Stimulated activated CD4-positive, alpha-beta T cell treated with anti-CD3 and anti-CD28 coated beads, Interleukin-4, amount 100 ng/mL, for 48 hours (primary cell): ENCODE results near the gene CBX5.
"Not testable (repeated sequence)": the region's sequence is repeated elsewhere in the genome, so short reads cannot be mapped to it uniquely, and the experiment has no call there.

Experiments used
- DNase-seq, 2 donors: peaks; one replicate each; pipeline ENCODE4 v3.0.0-alpha.2; 2020; ENCODE audit warnings: low read depth in 2 of 2

The CBX5 gene

GRCh38 chr12:54279632-54280467 is at the start of gene CBX5:
TSS of gene CBX5 (minus strand) at chr12:54280122. CDS start at chr12:54257650, 22,472 bp downstream.
- DNase-seq: peak; percentile 98

- DNase-seq: no peak
Observed at GRCh38 chr12:54328595-54329337, 48.8 kb upstream of the CBX5 start.

DNA sequence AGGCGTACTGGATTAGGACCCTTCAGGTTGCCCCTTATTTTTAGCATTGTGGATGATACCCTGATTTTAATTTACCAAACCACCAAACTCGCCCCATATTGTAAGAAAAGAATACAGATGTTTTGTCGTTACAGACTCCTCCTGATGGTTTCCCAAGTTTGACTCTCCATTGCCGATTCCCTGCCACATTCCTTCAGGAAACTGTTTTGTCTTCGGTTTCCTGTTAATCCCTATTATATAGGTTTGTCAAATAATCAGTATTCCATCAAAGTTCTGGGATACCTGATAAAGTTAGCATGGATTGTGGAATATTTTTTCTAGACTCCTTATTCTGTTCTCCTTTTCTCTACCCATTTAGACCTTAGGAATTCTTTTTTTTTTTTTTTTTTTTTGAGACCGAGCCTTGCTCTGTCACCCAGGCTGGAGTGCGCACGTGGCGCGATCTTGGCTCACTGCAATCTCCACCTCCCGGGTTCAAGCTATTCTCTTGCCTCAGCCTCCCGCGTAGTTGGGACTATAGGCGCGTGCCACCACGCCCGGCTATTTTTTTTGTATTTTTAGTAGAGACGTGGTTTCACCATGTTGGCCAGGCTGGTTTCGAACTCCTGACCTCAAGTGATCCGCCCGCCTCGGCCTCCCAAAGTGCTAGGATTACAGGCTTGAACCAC is 45.7 kb upstream of the CBX5 start:
- not testable (repeated sequence) for DNase-seq

- peak; percentile 85 to 90 for DNase-seq
Observed at GRCh38 chr12:54324617-54325441, 44.9 kb upstream of the CBX5 start, which contains the start of gene COPZ1. TSS of gene COPZ1 (plus strand) at chr12:54325131. CDS start at chr12:54325164, 33 bp downstream.

DNA sequence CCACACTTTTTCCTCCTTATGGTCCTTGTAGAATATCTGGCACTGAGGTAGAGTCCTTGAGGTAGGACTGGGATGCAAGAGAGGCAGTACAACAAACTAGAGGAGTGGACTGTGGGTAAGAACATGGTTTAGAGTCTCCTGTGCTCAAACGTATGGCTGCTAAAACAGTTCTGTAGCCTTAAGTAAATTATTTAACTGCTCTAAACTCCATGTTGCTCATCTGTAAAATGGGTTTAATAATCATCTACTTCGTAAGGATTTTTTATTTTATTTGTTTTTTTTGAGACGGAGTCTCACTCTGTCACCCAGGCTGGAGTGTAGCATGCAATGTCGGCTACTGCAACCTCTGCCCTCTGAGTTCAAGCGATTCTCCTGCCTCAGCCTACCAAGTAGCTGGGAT is 41.4 kb upstream of the CBX5 start:
- no peak for DNase-seq

DNA sequence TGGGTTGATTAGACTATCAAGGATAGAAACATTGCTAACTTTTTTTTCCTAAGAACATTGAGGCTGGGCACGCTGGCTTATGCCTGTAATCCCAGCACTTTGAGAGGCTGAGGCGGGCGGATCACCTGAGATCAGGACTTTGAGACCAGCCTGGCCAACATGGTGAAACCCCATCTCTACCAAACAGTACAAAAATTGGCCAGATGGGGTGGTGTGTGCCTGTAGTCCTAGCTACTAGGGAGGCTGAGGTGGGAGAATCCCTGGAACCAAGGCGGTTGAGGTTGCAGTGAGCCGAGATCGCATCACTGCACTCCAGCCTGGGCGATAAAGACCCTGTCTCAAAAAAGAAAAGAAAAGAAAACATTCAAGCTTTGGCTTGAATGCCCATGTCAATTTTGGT is 32.4 kb upstream of the CBX5 start:
- DNase-seq: not testable (repeated sequence)

GRCh38 chr12:54311051-54311450 is 31.1 kb upstream of the CBX5 start:
- DNase-seq: no peak

DNA sequence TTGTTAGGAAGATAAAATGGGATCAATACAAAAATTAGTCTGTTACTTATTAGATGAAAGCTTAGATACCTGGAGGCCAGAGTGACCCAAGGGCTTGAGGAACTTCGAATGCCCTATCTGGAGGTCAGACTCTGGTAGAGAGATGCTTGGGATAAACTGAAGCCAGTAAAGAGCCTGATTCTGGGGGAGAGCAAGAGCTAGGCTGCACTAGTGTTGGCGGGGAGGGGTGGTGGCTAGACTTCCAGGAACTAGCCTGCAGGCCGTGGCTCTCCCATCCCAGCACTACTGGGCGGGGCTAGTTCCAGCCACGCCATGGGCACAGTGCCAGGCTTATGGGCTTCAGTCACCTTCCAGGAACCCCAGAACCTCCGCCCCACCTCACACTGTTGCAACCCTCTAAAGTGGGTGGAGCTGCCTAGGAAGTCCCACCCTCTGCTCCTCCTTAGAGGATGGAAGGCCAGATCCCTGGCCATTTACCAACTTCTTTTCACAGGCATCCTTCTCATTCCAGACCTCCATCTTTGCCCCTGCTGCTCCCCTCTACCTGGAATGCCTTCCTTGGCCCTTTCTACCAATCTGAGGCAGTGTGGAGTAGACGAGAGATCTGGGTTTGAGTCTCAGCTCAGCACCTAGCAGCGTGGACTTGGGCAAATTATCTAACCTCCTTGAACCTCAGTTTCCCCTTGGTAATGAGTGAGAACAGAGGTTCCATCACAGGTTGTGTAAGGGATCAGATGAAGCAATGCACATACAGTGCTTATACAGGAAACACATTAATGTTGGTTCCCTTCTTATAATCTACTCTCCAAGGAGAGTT is 27.2 kb upstream of the CBX5 start:
- DNase-seq: no peak

GRCh38 chr12:54304187-54304810 is 24.4 kb upstream of the CBX5 start:
- DNase-seq: no peak

DNA sequence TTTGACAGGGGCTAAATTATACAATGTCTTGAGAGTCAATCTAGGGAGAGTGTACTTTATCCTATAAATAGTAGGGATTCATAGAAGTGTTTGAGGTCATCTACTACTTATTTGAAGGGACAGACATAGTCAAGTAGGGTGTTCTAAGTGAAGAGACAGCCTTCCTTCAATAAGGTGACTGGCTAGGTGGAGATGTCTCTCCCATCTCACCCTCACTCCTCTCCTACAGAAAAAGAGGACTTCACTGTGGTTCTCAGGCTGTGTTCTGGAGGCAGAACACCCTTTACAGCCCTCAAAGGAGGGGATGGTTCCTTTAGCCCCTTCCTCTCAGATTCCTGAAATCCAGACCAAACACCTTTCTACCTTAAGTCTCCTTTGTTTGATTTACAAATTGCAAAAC is 23.7 kb upstream of the CBX5 start:
- no peak for DNase-seq

DNA sequence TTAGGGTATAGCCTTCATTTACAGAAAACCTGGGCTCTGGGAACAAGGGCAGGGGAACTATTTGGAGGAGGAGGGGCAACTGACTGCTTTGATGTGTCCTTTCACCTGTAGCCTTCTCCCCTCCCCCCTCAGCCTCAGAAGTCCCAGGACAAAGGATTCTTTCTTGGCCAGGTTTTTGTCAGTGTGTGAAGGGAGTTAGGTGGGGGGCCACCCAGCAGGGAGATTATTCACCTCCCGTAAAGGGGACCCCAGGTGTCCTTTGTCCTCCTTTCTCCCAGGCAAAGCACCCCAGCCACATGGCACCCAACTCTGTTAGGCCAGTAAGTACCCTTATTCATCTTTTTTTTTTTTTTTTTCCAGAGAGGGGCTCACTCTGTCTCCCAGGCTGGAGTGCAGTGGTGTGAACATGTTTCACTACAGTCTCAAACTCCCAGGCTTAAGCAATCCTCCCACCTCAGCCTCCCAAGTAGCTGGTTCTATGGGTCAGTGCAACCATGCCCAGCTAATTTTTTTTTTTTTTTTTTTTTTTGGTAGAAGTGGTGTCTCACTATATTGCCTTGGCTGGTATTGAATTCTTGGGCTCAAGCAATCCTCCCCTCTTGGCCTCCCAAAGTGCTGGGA is 21.6 kb upstream of the CBX5 start:
- no peak for DNase-seq

DNA sequence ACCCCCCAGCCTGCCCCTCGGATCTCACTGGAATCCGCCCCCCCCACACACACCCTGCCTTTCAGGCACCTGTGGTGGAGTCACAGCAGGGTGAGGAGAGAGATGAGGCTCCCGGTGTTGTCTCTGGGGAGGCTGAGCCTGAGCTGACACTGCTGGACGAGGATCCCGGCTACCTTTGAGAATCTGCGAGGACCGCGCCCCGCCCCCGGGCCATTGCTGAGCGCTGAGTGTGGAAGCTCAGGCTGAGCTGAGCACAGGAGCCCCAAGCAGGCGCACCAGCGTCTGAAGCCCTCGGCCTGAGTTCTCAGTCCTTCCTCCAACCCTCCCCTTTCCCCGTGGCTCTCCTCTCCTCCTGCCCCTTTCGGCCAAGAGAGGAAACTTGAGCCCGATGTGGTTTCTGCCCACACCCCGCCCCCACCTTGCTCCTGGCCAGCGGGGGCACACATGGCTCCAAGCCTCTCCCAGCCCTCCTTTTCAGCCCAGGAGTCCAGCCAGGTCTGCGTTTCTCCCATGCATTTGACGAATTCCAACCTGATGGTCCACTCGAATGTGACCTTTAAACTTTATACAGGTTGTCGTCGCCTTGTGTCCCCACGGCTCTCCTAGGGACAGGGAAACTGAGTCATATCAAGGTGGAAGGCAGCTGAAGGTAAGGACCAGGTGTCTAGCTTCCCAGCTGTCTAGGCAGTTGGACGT is 21.0 kb upstream of the CBX5 start, which contains the start of gene NFE2:
NFE2 (minus strand) TSS at position 284 of the 696 bp plus-strand sequence. CDS start 5,767 bp downstream, outside the sequence.
- peak in 1 of 2 donors; percentile 25 for DNase-seq

DNA sequence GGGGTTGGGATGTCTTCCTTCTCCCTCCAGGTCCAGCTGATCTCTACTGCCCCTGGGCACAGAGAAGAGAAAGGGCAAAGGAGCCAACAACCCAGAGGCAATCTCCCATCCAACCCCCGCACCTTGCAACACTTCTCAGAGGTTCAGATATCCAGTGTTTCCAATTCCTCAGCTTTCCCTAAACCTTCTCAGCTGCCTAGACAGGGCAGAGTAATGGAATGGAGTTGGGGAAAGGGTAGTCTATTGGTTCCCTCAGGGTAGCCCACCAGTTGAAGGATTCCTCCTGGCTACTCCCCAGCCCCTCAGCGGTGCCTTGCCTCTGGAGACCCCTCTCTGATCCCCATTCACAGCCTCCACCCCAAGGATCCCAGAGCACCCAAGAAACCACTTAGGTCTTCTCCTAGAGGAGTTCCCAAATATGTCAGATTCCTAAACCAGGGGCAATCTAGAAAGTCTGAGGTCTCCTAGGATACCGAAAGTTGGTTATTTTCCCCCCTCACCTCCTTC is 20.4 kb upstream of the CBX5 start:
- DNase-seq: no peak

GRCh38 chr12:54299515-54300224 is 19.7 kb upstream of the CBX5 start:
- no peak for DNase-seq

GRCh38 chr12:54298904-54299303 is 19.0 kb upstream of the CBX5 start:
- no peak for DNase-seq

DNA sequence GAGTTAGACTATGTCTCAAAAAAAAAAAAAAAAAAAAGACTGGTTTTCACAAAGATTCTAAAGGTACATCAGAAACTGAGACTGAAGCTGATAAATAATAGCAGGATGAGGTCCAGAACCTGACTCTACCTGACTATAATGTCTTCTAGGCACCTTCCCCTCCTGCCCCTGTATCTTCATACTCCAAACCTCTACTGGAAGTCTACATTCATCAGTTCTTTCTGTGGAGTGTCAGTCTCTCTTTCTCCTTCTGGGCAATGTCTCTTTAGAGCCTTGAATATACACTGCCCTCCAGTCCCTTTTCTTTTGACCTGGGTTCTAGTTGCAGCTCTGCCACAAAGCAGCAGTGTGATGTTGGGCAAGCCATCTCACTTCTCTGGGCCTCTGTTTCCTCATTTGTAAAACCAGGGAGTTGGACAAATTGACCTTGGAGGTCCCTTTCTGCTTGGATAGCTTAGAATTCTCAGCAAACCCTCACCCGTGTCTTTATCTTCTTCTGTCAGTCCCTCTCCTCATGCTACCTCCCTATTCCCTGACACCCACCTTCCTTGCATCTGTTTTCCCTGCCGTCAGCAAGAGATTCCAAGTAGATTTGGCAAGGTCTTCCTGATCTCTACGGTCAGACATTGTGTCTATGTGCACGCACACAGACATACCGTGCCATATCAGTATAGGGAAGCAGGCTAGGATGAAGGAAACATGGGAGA is 16.6 kb upstream of the CBX5 start:
- DNase-seq: no peak

GRCh38 chr12:54294953-54295566 is 15.1 kb upstream of the CBX5 start:
- DNase-seq: no peak
